MM.1S (cell line): Measurements from ENCODE around the gene AK8.

ENCODE experiments used
- CTCF ChIP-seq: fragments of 300-600 bp; sonication (generic); IDR thresholded peaks from 2 replicates; pipeline ENCODE4 v1.5.1; 2016; ENCODE audit warnings: antibody characterized with exemption, low read length, mixed read lengths
- EZH2 ChIP-seq: fragments of 300-600 bp; sonication (generic); optimal IDR thresholded peaks from 2 replicates; pipeline ENCODE3; 2017; ENCODE audit warnings: low read depth, mild to moderate bottlenecking, antibody characterized with exemption, low read length, mixed read lengths
- EZH2phosphoT487 ChIP-seq: fragments of 300-600 bp; sonication (generic); IDR thresholded peaks from 2 replicates; pipeline ENCODE4 v1.6.1; 2018; ENCODE audit warnings: antibody characterized with exemption, low read length

DNA sequence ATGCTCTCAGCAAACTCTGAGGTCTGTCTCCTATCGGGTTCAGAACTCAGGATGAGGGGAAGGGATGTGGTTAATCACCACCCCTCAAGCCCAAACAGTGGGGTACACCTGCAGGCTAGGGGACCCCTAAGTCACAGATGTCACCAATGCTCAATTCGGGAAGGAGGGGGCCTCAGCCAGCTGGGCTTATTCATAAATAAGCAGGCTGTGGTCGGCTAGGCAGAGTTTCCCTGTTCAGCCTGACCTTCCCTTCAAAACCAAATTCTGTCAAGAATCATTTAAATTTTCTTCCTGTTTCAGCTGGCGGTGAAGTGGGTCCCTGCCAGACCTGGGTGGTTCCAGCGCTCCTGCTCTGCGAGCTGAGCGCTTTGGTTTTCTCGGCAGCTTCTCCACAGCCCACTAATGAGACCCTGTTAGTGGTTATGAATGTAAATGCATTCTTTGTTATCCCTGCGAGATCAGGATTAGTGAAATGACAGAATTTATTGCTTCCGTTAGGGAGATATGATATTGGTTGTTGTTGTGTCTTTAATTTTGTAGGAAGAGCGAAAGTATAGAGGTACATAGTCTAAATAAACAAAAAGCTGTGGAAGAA is 68.3 kb downstream of the AK8 start:
- TF ChIP-seq CTCF (no peak), EZH2 (no peak), EZH2phosphoT487 (no peak)
